A549 (cell line): Measurements from ENCODE around the gene SEC14L3. TPM values are rescaled to one million over a fixed set of nuclear protein-coding genes. Genes with fewer than 3 reads are reported as not detected.

Experiments
- ATAC-seq, 2 experiments: fragments of 200-7000 bp in 1 of 2; fragments of >200 bp in 1 of 2; cut with Nextera tagmentation in 1 of 2; cut with Tn5 transposase in 1 of 2; 3 replicates each; pipeline versions ENCODE4 v1.8.0 to v1.9.1; 2018 to 2020; ENCODE audit warnings: mild to moderate bottlenecking in 1 of 2, moderate library complexity in 1 of 2
- CTCF ChIA-PET: fragments of 300-600 bp; sonication (Branson Sonifier 250); formaldehyde crosslinking; extraction: SDS; loops from one replicate; lab custom pipeline; 2021; ENCODE audit warnings: antibody characterized with exemption, inconsistent platforms; lab: Yijun Ruan, JAX
- POLR2A ChIA-PET: fragments of 350-600 bp; formaldehyde crosslinking; extraction: SDS; loops from one replicate; lab custom pipeline; 2021; ENCODE audit warnings: antibody characterized with exemption, inconsistent platforms; lab: Yijun Ruan, JAX
- DNase-seq, 2 experiments: peaks; one replicate each; pipeline versions ENCODE4 v3.0.0 to v3.0.0-alpha.2; 2011 to 2016; ENCODE audit warnings: low read depth in 1 of 2, low spot score in 1 of 2
- FAIRE-seq: peaks from 2 replicates; lab custom pipeline; 2011; peaks lifted over from hg19 to GRCh38; lab: Jason Lieb, UNC
- H3K27ac ChIP-seq, 2 experiments: fragments of >200 bp; sonication (Bioruptor Twin); formaldehyde crosslinking; 3 replicates each; pipeline ENCODE4 v1.5.1; 2016 to 2017
- H3K4me1 ChIP-seq: fragments of >200 bp; sonication (Bioruptor Twin); formaldehyde crosslinking; 3 replicates; pipeline ENCODE4 v1.6.1; 2016
- H3K4me2 ChIP-seq: fragments of >200 bp; sonication (Bioruptor Twin); formaldehyde crosslinking; 3 replicates; pipeline ENCODE4 v1.6.1; 2016
- H3K4me3 ChIP-seq: fragments of >200 bp; sonication (Bioruptor Twin); formaldehyde crosslinking; 3 replicates; pipeline ENCODE4 v1.5.1; 2016
- H3K9me3 ChIP-seq: fragments of >200 bp; sonication (Bioruptor Twin); formaldehyde crosslinking; 3 replicates; pipeline ENCODE4 v1.6.1; 2016
- BCL3 ChIP-seq: fragments of >200 bp; sonication (Bioruptor Twin); formaldehyde crosslinking; IDR thresholded peaks from 3 replicates; pipeline ENCODE4 v1.6.1; 2016
- E2F6 ChIP-seq: IDR thresholded peaks from 2 replicates; pipeline ENCODE4 v1.6.1; 2012; ENCODE audit warnings: low read depth, borderline replicate concordance
- ELK1 ChIP-seq: fragments of 150-350 bp; IDR thresholded peaks from 2 replicates; pipeline ENCODE4 v1.6.1; 2014; ENCODE audit warnings: low read depth, mild to moderate bottlenecking, low read length
- EP300 ChIP-seq, 2 experiments: fragments of >200 bp; sonication (Bioruptor Twin); formaldehyde crosslinking; IDR thresholded peaks; 2 replicates in 1 of 2; 3 replicates in 1 of 2; pipeline ENCODE4 v1.6.1; 2016 to 2017
- FOSB ChIP-seq: fragments of 250-450 bp; sonication (Bioruptor Pico); IDR thresholded peaks from 2 replicates; pipeline ENCODE4 v1.5.0; 2020; ENCODE audit warnings: mild to moderate bottlenecking, moderate library complexity
- FOXS1 ChIP-seq: fragments of 250-450 bp; sonication (Bioruptor Pico); IDR thresholded peaks from 2 replicates; pipeline ENCODE4 v1.5.0; 2020; ENCODE audit warnings: mild to moderate bottlenecking, moderate library complexity
- HDAC2 ChIP-seq: fragments of 200-600 bp; sonication (generic); IDR thresholded peaks from 2 replicates; pipeline ENCODE4 v1.6.1; 2016
- HES2 ChIP-seq: fragments of >200 bp; sonication (Bioruptor Twin); formaldehyde crosslinking; IDR thresholded peaks from 2 replicates; pipeline ENCODE4 v1.6.1; 2016
- HOXA7 ChIP-seq: fragments of 250-450 bp; sonication (Bioruptor Pico); IDR thresholded peaks from 2 replicates; pipeline ENCODE4 v1.5.0; 2020; ENCODE audit warnings: mild to moderate bottlenecking, moderate library complexity
- HOXB13 ChIP-seq: fragments of 250-450 bp; sonication (Bioruptor Pico); IDR thresholded peaks from 2 replicates; pipeline ENCODE4 v1.5.0; 2020; ENCODE audit warnings: low read depth, mild to moderate bottlenecking, moderate library complexity
- HOXB5 ChIP-seq: fragments of 250-450 bp; sonication (Bioruptor Pico); IDR thresholded peaks from 2 replicates; pipeline ENCODE4 v1.5.0; 2020; ENCODE audit warnings: mild to moderate bottlenecking, moderate library complexity
- MAFK ChIP-seq: fragments of 450-650 bp; IDR thresholded peaks from 2 replicates; pipeline ENCODE4 v1.6.1; 2014; ENCODE audit not compliant: partially characterized antibody
- MAZ ChIP-seq: fragments of 150-350 bp; IDR thresholded peaks from 2 replicates; pipeline ENCODE4 v1.6.1; 2014; ENCODE audit warnings: antibody characterized with exemption, low read depth, low read length, borderline replicate concordance
- NR3C1 ChIP-seq: fragments of >200 bp; sonication (Bioruptor Twin); formaldehyde crosslinking; IDR thresholded peaks from 3 replicates; pipeline ENCODE4 v1.6.1; 2017
- POLR2AphosphoS2 ChIP-seq: conservative IDR thresholded peaks from 2 replicates; pipeline ENCODE4 v1.6.1; 2012; ENCODE audit warnings: low read length, improper control_type of control experiment, inconsistent platforms
- RAD21 ChIP-seq, 2 experiments: fragments of >200 bp in 1 of 2; sonication (Bioruptor Twin) in 1 of 2; formaldehyde crosslinking in 1 of 2; IDR thresholded peaks in 1 of 2; conservative IDR thresholded peaks in 1 of 2; 2 replicates in 1 of 2; 3 replicates in 1 of 2; pipeline ENCODE4 v1.6.1; 2012 to 2018; ENCODE audit warnings: inconsistent platforms in 1 of 2
- TP53 ChIP-seq: fragments of 250-450 bp; sonication (Bioruptor Pico); IDR thresholded peaks from 2 replicates; pipeline ENCODE4 v1.5.0; 2021; ENCODE audit warnings: mild to moderate bottlenecking, moderate library complexity
- USF2 ChIP-seq: fragments of 450-650 bp; IDR thresholded peaks from 2 replicates; pipeline ENCODE4 v1.6.1; 2014; ENCODE audit warnings: antibody characterized with exemption
- ZC3H11A ChIP-seq: fragments of 450-650 bp; IDR thresholded peaks from 2 replicates; pipeline ENCODE4 v1.6.1; 2014; ENCODE audit warnings: antibody characterized with exemption, mild to moderate bottlenecking
- ZSCAN20 ChIP-seq: fragments of 250-450 bp; sonication (Bioruptor Pico); IDR thresholded peaks from 2 replicates; pipeline ENCODE4 v1.8.0; 2022; ENCODE audit warnings: mild to moderate bottlenecking, moderate library complexity
- WGBS: methylation state at CpG from one replicate; pipeline ENCODE4 v1.1.6; 2017; ENCODE audit errors: missing lambda C conversion rate; 5-methylcytosine and 5-hydroxymethylcytosine counted together
- polyA plus RNA-seq, 4 experiments: library from polyadenylated mRNA; depleted of rRNA in 3 of 4; stranded (reverse); fragments of >200 nt; fragmentation: RNase III in 1 of 4; extraction: RNeasy Plus Mini Kit Qiagen cat#74134 plus additional on column Dnase treatment in 1 of 4; gene quantifications; 2 replicates in 3 of 4; 3 replicates in 1 of 4; pipeline ENCODE4 v1.2.3, GENCODE V29; 2011 to 2017

The SEC14L3 gene
- polyA plus RNA-seq, 2 of the 4 experiments (the other 2 are of a cell fraction): 0.04 TPM; not detected in 1

GRCh38 chr22:30474683-30475424 lies 3.0 kb upstream of the SEC14L3 start:
- ATAC-seq: no peak
- CTCF ChIA-PET: interaction anchor here (1.9 to 2.7 kb wide), 2 partner anchors 10 to 30 kb away, joined by 6 to 10 read pairs; no protein-coding TSS in a partner anchor
- no peak overlapping the region for H3K4me3 ChIP-seq
- TF ChIP-seq FOXS1 (CRISPR knock-in tag) (no peak), ZSCAN20 (CRISPR knock-in tag) (no peak), RAD21 (conservative IDR thresholded peaks at IDR 0.05 in 1 of 2, IDR thresholded peaks at IDR 0.05 in 1 of 2) (no peak), HOXB13 (CRISPR knock-in tag) (no peak), USF2 (no peak), HES2 (no peak), POLR2AphosphoS2 (no peak), ZC3H11A (no peak), EP300 (IDR thresholded peaks at IDR 0.05) (no peak), BCL3 (no peak), HOXA7 (CRISPR knock-in tag) (no peak)
- H3K4me1 ChIP-seq: no peaks in the 10 kb centered on the region
- POLR2A ChIA-PET: no interaction called here
- H3K4me2 ChIP-seq: no peak overlapping the region
- no peak overlapping the region for H3K27ac ChIP-seq
- DNase-seq: no peak
- 18% methylated on average over 3 of the region's 6 CpGs for WGBS
- no peak for FAIRE-seq
- no peaks in the 10 kb centered on the region for H3K9me3 ChIP-seq

GRCh38 chr22:30474121-30474520 lies 2.3 kb upstream of the SEC14L3 start:
- POLR2A ChIA-PET: no interaction called here
- WGBS: 56% methylated on average over 4 of the region's 4 CpGs
- FAIRE-seq (no peak), DNase-seq (no peak), ATAC-seq (no peak)
- Histone ChIP-seq H3K4me3 (no peak overlapping the region), H3K4me1 (no peaks in the 10 kb centered on the region), H3K9me3 (no peaks in the 10 kb centered on the region), H3K27ac (no peak overlapping the region), H3K4me2 (no peak overlapping the region)
- TF ChIP-seq ELK1 (no peak), TP53 (CRISPR knock-in tag) (no peak), FOSB (CRISPR knock-in tag) (no peak), E2F6 (no peak), MAFK (no peak), HOXB5 (no peak), NR3C1 (no peak), MAZ (no peak), HDAC2 (no peak), EP300 (IDR thresholded peaks at IDR 0.05) (no peak)
- CTCF ChIA-PET: interaction anchor here (1.9 to 2.7 kb wide), 2 partner anchors 10 to 29 kb away, joined by 6 to 10 read pairs; no protein-coding TSS in a partner anchor
